Heart right ventricle (tissue), 16 donors: ENCODE measurements around the gene EFNA2. TPM values are rescaled to one million over a fixed set of nuclear protein-coding genes. Genes with fewer than 3 reads are reported as not detected.

Source experiments
- ATAC-seq, 8 donors: fragments of 200-7000 bp; cut with Tn5 transposase; one replicate each; pipeline ENCODE4 v1.9.1; 2020; ENCODE audit warnings: mild to moderate bottlenecking in 8 of 8, moderate library complexity in 8 of 8, moderate number of reproducible peaks in 1 of 8
- DNase-seq, 2 donors: peaks; one replicate each; pipeline ENCODE4 v3.0.0-alpha.2; 2020
- H3K27ac ChIP-seq, 10 donors: fragments of 200-600 bp; sonication (generic) in 2 of 10; one replicate each; pipeline versions ENCODE4 v1.5.0 to v1.8.0; 2020 to 2022; ENCODE audit warnings: mild to moderate bottlenecking in 3 of 10
- H3K27me3 ChIP-seq, 7 donors: fragments of 200-600 bp; one replicate each; pipeline ENCODE4 v1.8.0; 2021 to 2022; ENCODE audit warnings: mild to moderate bottlenecking in 2 of 7
- H3K36me3 ChIP-seq, 9 donors: fragments of 200-600 bp; sonication (generic) in 1 of 9; one replicate each; pipeline versions ENCODE4 v1.5.0 to v1.8.0; 2020 to 2022; ENCODE audit warnings: mild to moderate bottlenecking in 2 of 9
- H3K4me1 ChIP-seq, 9 donors: fragments of 200-600 bp; sonication (generic) in 1 of 9; one replicate each; pipeline versions ENCODE4 v1.5.0 to v1.8.0; 2020 to 2022; ENCODE audit warnings: mild to moderate bottlenecking in 4 of 9
- H3K4me3 ChIP-seq, 10 donors: fragments of 200-600 bp; sonication (generic) in 2 of 10; one replicate each; pipeline versions ENCODE4 v1.5.0 to v1.8.0; 2020 to 2022; ENCODE audit warnings: mild to moderate bottlenecking in 7 of 10, moderate library complexity in 2 of 10
- H3K9me3 ChIP-seq, 11 donors: fragments of 200-600 bp in 10 of 11; sonication (generic) in 2 of 11; one replicate each; pipeline versions ENCODE4 v1.5.0 to v1.8.0; 2013 to 2022; ENCODE audit warnings: mild to moderate bottlenecking in 2 of 11, control low read depth in 1 of 11, moderate library complexity in 1 of 11
- WGBS, 2 donors: extraction: QIAGEN DNeasy Blood & Tissue Kit; methylation state at CpG; one replicate each; pipeline ENCODE4 v1.1.7; 2013; ENCODE audit warnings: inconsistent platforms in 1 of 2; 5-methylcytosine and 5-hydroxymethylcytosine counted together
- intact Hi-C, 10 donors: fragments of 100-400 bp; cut with DNase I; formaldehyde crosslinking; loops; one replicate each; pipeline versions ENCODE4 v1.11.1 to v1.14.2; 2022
- polyA plus RNA-seq, 2 donors: library from polyadenylated mRNA; stranded (reverse); fragments of 200-250 nt; gene quantifications; one replicate each; pipeline ENCODE4 v1.2.3, GENCODE V29; 2013
- total RNA-seq, 10 donors: library from RNA; stranded (reverse); fragmentation: NEBNext Ultra II Directional in 3 of 10; extraction: Animal tissue kit (Norgen Biotek cat#: 25700) in 3 of 10; gene quantifications; one replicate each; pipeline versions ENCODE4 v1.2.1 to v1.2.4, GENCODE V29; 2021 to 2023
- TF ChIP-seq, protein P1 (sequence below), 9 donors: fragments of 200-600 bp; sonication (generic) in 2 of 9; IDR thresholded peaks; one replicate each; pipeline versions ENCODE4 v1.5.0 to v1.8.0; 2021 to 2022; ENCODE audit warnings: antibody characterized with exemption in 9 of 9, mild to moderate bottlenecking in 5 of 9, moderate library complexity in 1 of 9
- donor health status: Arrhythmogenic right ventricular cardiomyopathy.
- donor health status: ischemic (EF 13 %, LVEDD 7.1; RV severe dilation, severe dysfunction).
- donor health status: healthy with polysubstance abuse.
- donor health status: DM: no; HTN: yes; CAD: no.
- donor health status: DM: no; HTN: no; CAD: no.
- donor health status: ischemic (EF 25% LVEDD 6.9; RV normal size, moderate dysfunction).
- donor health status: ischemic (EF 25% LVEDD 5.7; RV mildly dilated, moderate dysfunction).
- donor health status: healthy.
- donor health status: DM: yes; HTN: yes; CAD: no.
- donor health status: Ischemic cardiomyopathy.
- donor health status: ischemic (EF 35%, LVEDD 5.7; RV mildly dilated, moderate dysfunction).
- donor health status: nonischemic (EF 11% LVEDD 7.7; RV severe dilation, severe dysfunction).
- donor health status: DM: yes; HTN: yes; CAD: no.
- donor health status: PGD.
- donor health status: ischemic (EF 29% LVEDD 5.4; RV normal size, mild dysfunction).
- donor health status: nonischemic (EF 23%, LVEDD 6.1; RV moderate dilation, normal function).

The EFNA2 gene
- total and polyA plus RNA-seq, 12 donors, result 0.04 to 0.45 TPM; not detected in 10

DNA sequence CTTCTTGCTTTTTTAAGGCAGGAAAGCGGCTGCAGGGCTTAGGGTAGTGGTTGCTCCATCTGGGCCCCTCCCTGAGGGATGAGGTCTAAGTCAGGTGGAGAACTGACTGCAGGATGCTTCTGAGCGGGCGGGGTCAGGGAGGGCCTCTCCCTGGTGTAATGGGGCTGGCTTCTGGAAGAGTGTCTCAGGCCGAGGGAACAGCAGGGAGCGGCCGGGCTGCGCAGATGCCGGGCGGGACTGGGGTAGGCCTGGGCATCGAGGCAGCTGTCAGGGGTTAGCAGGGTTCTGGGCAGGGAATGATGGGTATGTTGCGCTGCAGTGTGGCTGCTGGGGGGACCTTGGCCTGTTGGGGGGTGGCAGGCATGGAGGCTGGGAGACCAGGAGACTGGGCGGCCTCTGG, 7.6 kb upstream of the EFNA2 start:
- no peaks in the 10 kb centered on the region for H3K9me3 ChIP-seq
- no peak overlapping the region for H3K27ac ChIP-seq
- DNase-seq, result no peak
- peaks cover 0 to 50% (median 28%) of the 10 kb centered on the region in 9 donors for H3K36me3 ChIP-seq
- intact Hi-C loops, result loop anchor here in 6 of 10 donors (1.0 to 10.0 kb wide), 7 partner anchors 104 to 234 kb away; partner anchors contain the start of genes DAZAP1 (in 3 of the 6), GAMT (in 3 of the 6), NDUFS7 (in 2 of the 6) and ADAMTSL5 (in 1 of the 6)
- peaks cover 20 to 40% (median 37%) of the 10 kb centered on the region in 9 donors for H3K4me1 ChIP-seq
- ATAC-seq, result no peak
- TF ChIP-seq, protein P1, sequence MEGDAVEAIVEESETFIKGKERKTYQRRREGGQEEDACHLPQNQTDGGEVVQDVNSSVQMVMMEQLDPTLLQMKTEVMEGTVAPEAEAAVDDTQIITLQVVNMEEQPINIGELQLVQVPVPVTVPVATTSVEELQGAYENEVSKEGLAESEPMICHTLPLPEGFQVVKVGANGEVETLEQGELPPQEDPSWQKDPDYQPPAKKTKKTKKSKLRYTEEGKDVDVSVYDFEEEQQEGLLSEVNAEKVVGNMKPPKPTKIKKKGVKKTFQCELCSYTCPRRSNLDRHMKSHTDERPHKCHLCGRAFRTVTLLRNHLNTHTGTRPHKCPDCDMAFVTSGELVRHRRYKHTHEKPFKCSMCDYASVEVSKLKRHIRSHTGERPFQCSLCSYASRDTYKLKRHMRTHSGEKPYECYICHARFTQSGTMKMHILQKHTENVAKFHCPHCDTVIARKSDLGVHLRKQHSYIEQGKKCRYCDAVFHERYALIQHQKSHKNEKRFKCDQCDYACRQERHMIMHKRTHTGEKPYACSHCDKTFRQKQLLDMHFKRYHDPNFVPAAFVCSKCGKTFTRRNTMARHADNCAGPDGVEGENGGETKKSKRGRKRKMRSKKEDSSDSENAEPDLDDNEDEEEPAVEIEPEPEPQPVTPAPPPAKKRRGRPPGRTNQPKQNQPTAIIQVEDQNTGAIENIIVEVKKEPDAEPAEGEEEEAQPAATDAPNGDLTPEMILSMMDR (IDR thresholded peaks at IDR 0.05), result no peak
- H3K27me3 ChIP-seq, result peaks cover 0 to 4% (median 4%) of the 10 kb centered on the region in 7 donors
- H3K4me3 ChIP-seq, result no peak overlapping the region
- 86 to 89% methylated on average over 11 to 12 of the region's 12 CpGs for WGBS, 2 donors

DNA sequence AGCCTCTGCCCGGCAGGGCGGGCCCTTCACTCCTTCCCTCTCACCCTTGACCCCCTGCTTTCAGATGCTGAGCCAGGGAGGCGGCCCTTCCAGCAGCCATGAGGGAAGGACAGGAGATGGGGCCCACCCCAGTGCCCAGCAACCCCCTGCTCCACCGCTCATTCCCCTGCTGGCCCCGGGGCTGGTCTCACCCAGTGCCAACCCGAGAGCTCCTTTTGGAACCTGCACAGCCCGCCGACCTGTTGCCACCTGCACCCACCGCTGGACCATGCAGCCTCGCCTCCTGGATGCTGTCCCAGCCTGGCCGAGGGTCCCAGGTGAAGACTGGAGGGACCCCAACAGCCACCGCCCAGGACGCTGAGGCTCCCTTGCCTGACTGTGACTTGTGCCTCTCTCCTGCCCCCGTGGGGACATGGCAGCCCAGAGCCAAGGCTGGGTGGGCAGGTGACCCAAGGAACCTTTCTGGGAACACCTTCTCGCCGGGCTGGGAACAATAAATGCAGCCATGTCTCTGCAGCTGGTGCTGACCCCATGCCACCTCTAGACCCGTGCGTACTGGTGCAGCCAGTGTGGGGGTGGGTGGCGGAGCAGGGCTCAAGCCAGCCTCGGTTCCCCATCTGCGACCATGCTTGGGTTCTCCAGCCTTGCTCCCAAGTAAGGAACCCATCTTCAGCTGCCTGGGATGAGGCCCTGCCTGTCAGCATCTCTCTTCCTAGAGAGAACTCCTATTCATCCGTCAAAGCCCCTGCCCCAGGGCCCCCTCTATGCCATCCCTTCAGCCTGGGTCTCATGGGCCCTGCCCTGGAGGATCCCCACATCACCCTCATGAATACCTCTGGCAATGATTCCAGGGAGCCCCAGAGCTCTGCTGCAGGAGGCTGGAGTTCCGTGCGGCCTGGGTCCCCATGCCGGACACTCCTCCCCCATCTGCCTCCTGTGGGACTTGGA, 6.7 kb upstream of the EFNA2 start:
- Histone ChIP-seq H3K36me3 (peaks cover 0 to 41% (median 19%) of the 10 kb centered on the region in 9 donors), H3K4me1 (peaks cover 17 to 31% (median 27%) of the 10 kb centered on the region in 9 donors), H3K9me3 (no peaks in the 10 kb centered on the region), H3K27ac (no peak overlapping the region), H3K4me3 (no peak overlapping the region), H3K27me3 (peaks cover under 1 to 13% (median 13%) of the 10 kb centered on the region in 7 donors)
- ATAC-seq, result no peak
- intact Hi-C loops, result loop anchor here in 6 of 10 donors (1.0 to 10.0 kb wide), 7 partner anchors 103 to 233 kb away; partner anchors contain the start of genes DAZAP1 (in 3 of the 6), GAMT (in 3 of the 6), NDUFS7 (in 2 of the 6) and ADAMTSL5 (in 1 of the 6)
- TF ChIP-seq, protein P1 (IDR thresholded peaks at IDR 0.05), result no peak
- DNase-seq, result peak in 1 of 2 donors; percentile 31
- 88 to 92% methylated on average over 25 of the region's 25 CpGs for WGBS, 2 donors

DNA sequence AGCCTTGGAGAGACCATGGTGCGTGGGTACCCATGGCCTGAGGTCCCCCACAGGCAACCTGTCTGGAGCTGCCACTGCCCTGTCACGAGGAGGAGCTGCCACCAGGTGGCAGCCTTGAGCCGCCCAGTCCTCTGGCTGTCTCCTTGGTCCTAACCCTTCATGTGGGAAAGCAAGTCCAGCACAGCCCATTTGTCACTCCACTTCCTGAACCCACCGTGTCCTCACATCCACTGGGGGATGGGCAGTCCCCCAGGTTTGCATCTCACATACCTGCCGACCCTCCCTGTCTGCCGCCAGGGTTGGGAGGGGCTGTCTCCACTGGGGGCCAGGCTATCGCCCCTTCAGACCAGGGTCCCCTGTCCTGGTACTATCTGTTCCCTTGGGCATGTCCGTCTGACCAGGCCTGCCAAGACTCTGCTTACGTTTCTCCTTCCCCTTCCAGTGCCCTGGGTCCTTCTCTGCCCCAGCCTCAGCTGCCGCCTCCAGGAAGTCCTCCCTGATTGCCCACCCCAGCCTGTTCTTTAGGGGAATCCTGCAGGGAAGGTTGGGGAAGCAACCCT, 5.8 kb upstream of the EFNA2 start:
- H3K4me3 ChIP-seq, result no peak overlapping the region
- TF ChIP-seq, protein P1 (IDR thresholded peaks at IDR 0.05), result peak; percentile 91 to 98 (median 96)
- 30 to 33% methylated on average over 10 of the region's 10 CpGs for WGBS, 2 donors
- peaks cover 9 to 22% (median 19%) of the 10 kb centered on the region in 9 donors for H3K4me1 ChIP-seq
- intact Hi-C loops, result loop anchor here in 8 of 10 donors (5.0 to 10.0 kb wide), 11 partner anchors 75 to 232 kb away; partner anchors contain the start of genes DAZAP1 (in 3 of the 8), GAMT (in 3 of the 8), NDUFS7 (in 2 of the 8) and ADAMTSL5 (in 1 of the 8)
- no peaks in the 10 kb centered on the region for H3K9me3 ChIP-seq
- ATAC-seq (peak in 6 of 8 donors; percentile 7 to 54 (median 34)), DNase-seq (peak; percentile 80 to 87)
- peaks cover 0 to 32% (median 10%) of the 10 kb centered on the region in 9 donors for H3K36me3 ChIP-seq
- H3K27ac ChIP-seq, result no peak overlapping the region
- peaks cover 6 to 22% (median 22%) of the 10 kb centered on the region in 7 donors for H3K27me3 ChIP-seq
